Esophagus squamous epithelium (tissue), 5 donors: ENCODE data around the gene BCL7A. TPM values are rescaled to one million over a fixed set of nuclear protein-coding genes. Genes with fewer than 3 reads are reported as not detected.
A peak's percentile ranks its signal among the peaks of the same experiment; 100 is the strongest.

Experiments used
- DNase-seq: peaks from one replicate; lab custom pipeline; 2025; lab: John Stamatoyannopoulos, UW
- H3K27ac ChIP-seq, 4 donors: fragments of 200-600 bp; sonication (generic); one replicate each; pipeline ENCODE4 v1.5.1; 2016 to 2019; ENCODE audit warnings: mild to moderate bottlenecking in 1 of 4
- H3K27me3 ChIP-seq, 4 donors: fragments of 200-600 bp; sonication (generic); 1 replicate in 3 of 4; 2 replicates in 1 of 4; pipeline versions ENCODE4 v1.5.1 to v1.6.0; 2017 to 2021; ENCODE audit warnings: antibody characterized with exemption in 1 of 4
- H3K36me3 ChIP-seq, 3 donors: fragments of 200-600 bp; sonication (generic); one replicate each; pipeline ENCODE4 v1.5.1; 2016 to 2019
- H3K4me1 ChIP-seq, 3 donors: fragments of 200-600 bp; sonication (generic); one replicate each; pipeline ENCODE4 v1.5.1; 2017 to 2019
- H3K4me3 ChIP-seq, 4 donors: fragments of 200-600 bp; sonication (generic); 1 replicate in 3 of 4; 2 replicates in 1 of 4; pipeline ENCODE4 v1.5.1; 2016 to 2019; ENCODE audit warnings: mild to moderate bottlenecking in 2 of 4, moderate library complexity in 1 of 4
- H3K9me3 ChIP-seq, 3 donors: fragments of 200-600 bp; sonication (generic); one replicate each; pipeline ENCODE4 v1.5.1; 2016 to 2019
- CTCF ChIP-seq, 6 experiments: fragments of 450-650 bp in 4 of 6; fragments of 200-600 bp in 2 of 6; sonication (generic) in 2 of 6; IDR thresholded peaks; one replicate each; pipeline ENCODE4 v1.5.1; 2016 to 2019; ENCODE audit warnings: antibody characterized with exemption in 6 of 6, mild to moderate bottlenecking in 4 of 6, moderate library complexity in 4 of 6
- POLR2A ChIP-seq, 4 donors: fragments of 450-650 bp; IDR thresholded peaks; one replicate each; pipeline ENCODE4 v1.6.1; 2017; ENCODE audit warnings: antibody characterized with exemption in 4 of 4, mild to moderate bottlenecking in 4 of 4, moderate library complexity in 3 of 4
- WGBS, 2 donors: methylation state at CpG; one replicate each; pipeline ENCODE4 v1.1.5; 2018; 5-methylcytosine and 5-hydroxymethylcytosine counted together
- intact Hi-C: fragments of 100-400 bp; cut with DNase I; formaldehyde crosslinking; loops from one replicate; pipeline ENCODE4 v1.15.0; 2022
- total RNA-seq, 4 donors: library from RNA; depleted of rRNA; stranded (reverse); fragments of >200 nt; gene quantifications; one replicate each; pipeline ENCODE4 v1.1.0, GENCODE V29; 2016
- donor health status: DM: yes; HTN: yes; CAD: no.

BCL7A gene
- total RNA-seq, 4 donors from 2014 or later: 2.5 to 8.6 (median 5.1) TPM

GRCh38 chr12:122020795-122021192, 890 bp upstream of the BCL7A start:
- Histone ChIP-seq H3K36me3 (no peaks in the 10 kb centered on the region), H3K4me1 (peaks cover 22 to 30% (median 22%) of the 10 kb centered on the region in 3 donors), H3K4me3 (peak overlapping the region in 3 of 4 donors; percentile 60 to 89 (median 73)), H3K9me3 (peaks cover 0 to 5% (median 0%) of the 10 kb centered on the region in 3 donors), H3K27ac (peak overlapping the region in 1 of 4 donors; percentile 85), H3K27me3 (peaks cover 0 to 44% (median 0%) of the 10 kb centered on the region in 4 donors)
- 20 to 32% methylated on average over 1 to 12 of the region's 16 CpGs for WGBS, 2 donors
- intact Hi-C loops: loop anchor here (10.0 kb wide), 1 partner anchor 106 kb away; the partner anchor contains the start of gene CFAP251
- TF ChIP-seq POLR2A (IDR thresholded peaks at IDR 0.05) (no peak), CTCF (IDR thresholded peaks at IDR 0.05) (no peak)
- DNase-seq: no peak

- DNase-seq: no peak
- Histone ChIP-seq H3K27ac (peak overlapping the region in 3 of 4 donors; percentile 73 to 85 (median 82)), H3K27me3 (peaks cover 0 to 44% (median 0%) of the 10 kb centered on the region in 4 donors), H3K9me3 (peaks cover 0 to 5% (median 0%) of the 10 kb centered on the region in 3 donors), H3K4me3 (peak overlapping the region; percentile 48 to 89 (median 66)), H3K4me1 (peaks cover 22 to 30% (median 22%) of the 10 kb centered on the region in 3 donors), H3K36me3 (no peaks in the 10 kb centered on the region)
- TF ChIP-seq CTCF (IDR thresholded peaks at IDR 0.05) (no peak), POLR2A (IDR thresholded peaks at IDR 0.05) (no peak)
- 9 to 20% methylated on average over 2 to 4 of the region's 57 CpGs for WGBS, 2 donors
- intact Hi-C loops: loop anchor here (10.0 kb wide), 1 partner anchor 107 kb away; the partner anchor contains the start of gene CFAP251
These were observed 377 bp upstream of the BCL7A start for GRCh38 chr12:122021193-122021821.

- intact Hi-C loops: loop anchor here (10.0 kb wide), 1 partner anchor 108 kb away; the partner anchor contains the start of gene CFAP251
- DNase-seq: no peak
- WGBS, 2 donors: 2% methylated on average over 13 of the region's 124 CpGs; no CpG with 5 or more reads in 1 of the 2 donors
- H3K9me3 ChIP-seq: peaks cover 0 to 5% (median 0%) of the 10 kb centered on the region in 3 donors
- peaks cover 0 to 40% (median 0%) of the 10 kb centered on the region in 4 donors for H3K27me3 ChIP-seq
- peak overlapping the region; percentile 73 to 85 (median 83) for H3K27ac ChIP-seq
- TF ChIP-seq POLR2A (IDR thresholded peaks at IDR 0.05): no peak
- no peaks in the 10 kb centered on the region for H3K36me3 ChIP-seq
- H3K4me1 ChIP-seq: peaks cover 22 to 31% (median 22%) of the 10 kb centered on the region in 3 donors
- H3K4me3 ChIP-seq: peak overlapping the region; percentile 60 to 89 (median 66)
These were observed 982 bp downstream of the BCL7A start for GRCh38 chr12:122022393-122023338.

GRCh38 chr12:122023339-122024131, 1.9 kb downstream of the BCL7A start:
- DNase-seq: no peak
- WGBS, 2 donors: 20% methylated on average over 10 of the region's 43 CpGs; no CpG with 5 or more reads in 1 of the 2 donors

More at GRCh38 chr12:122023339-122024131, 1.9 kb downstream of the BCL7A start:
- H3K4me1 ChIP-seq: peaks cover 22 to 39% (median 28%) of the 10 kb centered on the region in 3 donors
- intact Hi-C loops: loop anchor here (10.0 kb wide), 1 partner anchor 109 kb away; the partner anchor contains the start of gene CFAP251
- TF ChIP-seq POLR2A (IDR thresholded peaks at IDR 0.05) (peak in 1 of 4 donors; percentile 17), CTCF (IDR thresholded peaks at IDR 0.05) (no peak)
- H3K27ac ChIP-seq: peak overlapping the region; percentile 73 to 85 (median 83)
- H3K36me3 ChIP-seq: no peaks in the 10 kb centered on the region
- no peaks in the 10 kb centered on the region for H3K9me3 ChIP-seq
- peak overlapping the region; percentile 60 to 89 (median 66) for H3K4me3 ChIP-seq
- peaks cover 0 to 40% (median 0%) of the 10 kb centered on the region in 4 donors for H3K27me3 ChIP-seq
